ENCODE measurements around the gene AGAP1. TPM values are rescaled to one million over a fixed set of nuclear protein-coding genes. Genes with fewer than 3 reads are reported as not detected.

The AGAP1 gene
- total RNA-seq, 2 experiments from 2014 or later = 1.8 to 2.0 TPM

GRCh38 chr2:235584638-235585007, 90.8 kb downstream of the AGAP1 start:
- ChIA-PET CTCF (interaction anchor here (1.0 kb wide), 1 partner anchor 11 kb away, joined by 4 read pairs; no protein-coding TSS in a partner anchor), POLR2A (no interaction called here)
- no peaks in the 10 kb centered on the region for H3K9me3 Mint-ChIP-seq
- no peaks in the 10 kb centered on the region for H3K4me1 Mint-ChIP-seq (ENCODE audit: low read depth)
- no peak for DNase-seq
- peaks cover 2% of the 10 kb centered on the region for H3K27me3 Mint-ChIP-seq
- H3K27ac Mint-ChIP-seq = no peak overlapping the region
- H3K36me3 Mint-ChIP-seq = no peaks in the 10 kb centered on the region
- no peak overlapping the region for H3K4me3 Mint-ChIP-seq
- intact Hi-C loops (cut with micrococcal nuclease) = no loop called here

DNA sequence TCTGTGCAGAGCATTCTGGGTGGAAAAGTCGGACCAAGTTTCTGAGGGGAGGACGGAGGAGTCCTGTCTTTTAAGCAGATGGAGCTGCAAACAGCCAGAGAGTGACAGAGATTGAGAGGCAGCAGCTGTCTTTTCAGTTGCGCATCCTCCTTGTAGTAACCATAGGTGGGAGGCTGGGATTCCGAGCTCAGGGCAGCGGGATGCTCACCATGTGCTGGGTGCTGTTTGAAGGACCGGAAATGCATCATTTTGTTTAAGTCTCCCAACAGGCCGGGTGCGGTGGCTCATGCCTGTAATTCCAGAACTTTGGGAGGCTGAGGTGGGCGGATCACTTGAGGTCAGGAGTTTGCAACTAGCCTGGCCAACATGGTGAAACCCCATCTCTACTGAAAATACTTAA, 93.4 kb downstream of the AGAP1 start:
- POLR2A ChIA-PET = no interaction called here
- no peaks in the 10 kb centered on the region for H3K9me3 Mint-ChIP-seq
- intact Hi-C loops (cut with micrococcal nuclease) = no loop called here
- no peak overlapping the region for H3K27ac Mint-ChIP-seq
- CTCF ChIA-PET = no interaction called here
- H3K4me1 Mint-ChIP-seq (ENCODE audit: low read depth) = no peaks in the 10 kb centered on the region
- no peaks in the 10 kb centered on the region for H3K36me3 Mint-ChIP-seq
- H3K27me3 Mint-ChIP-seq = no peaks in the 10 kb centered on the region
- DNase-seq = no peak
- no peak overlapping the region for H3K4me3 Mint-ChIP-seq

DNA sequence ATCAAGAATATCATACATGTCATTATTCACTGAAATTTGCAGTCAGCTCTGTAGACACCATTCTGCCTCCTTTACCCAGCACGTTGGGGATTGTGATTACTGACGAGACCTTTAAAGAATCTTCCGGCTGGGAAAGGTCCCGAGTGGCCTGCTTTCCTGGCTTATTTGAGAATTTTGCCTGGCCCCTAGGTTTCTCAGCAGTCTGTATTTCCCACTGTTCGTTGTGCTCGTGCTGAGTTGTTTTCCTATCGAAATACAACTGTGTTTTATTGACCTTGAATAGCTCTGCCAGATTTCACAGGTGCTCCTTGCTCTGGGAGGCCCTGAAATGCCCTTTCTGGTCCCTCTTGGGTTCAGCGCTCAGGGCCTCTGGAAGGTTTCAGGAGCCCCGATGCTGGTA, 94.9 kb downstream of the AGAP1 start:
- Mint-ChIP-seq H3K36me3 (no peaks in the 10 kb centered on the region), H3K4me3 (no peak overlapping the region), H3K9me3 (no peaks in the 10 kb centered on the region), H3K27ac (no peak overlapping the region), H3K4me1 (ENCODE audit: low read depth) (no peaks in the 10 kb centered on the region), H3K27me3 (peaks cover 4% of the 10 kb centered on the region)
- intact Hi-C loops (cut with micrococcal nuclease) = no loop called here
- ChIA-PET CTCF (interaction anchor here (0.6 kb wide), 1 partner anchor 264 kb away, joined by 3 read pairs; no protein-coding TSS in a partner anchor), POLR2A (no interaction called here)
- no peak for DNase-seq

DNA sequence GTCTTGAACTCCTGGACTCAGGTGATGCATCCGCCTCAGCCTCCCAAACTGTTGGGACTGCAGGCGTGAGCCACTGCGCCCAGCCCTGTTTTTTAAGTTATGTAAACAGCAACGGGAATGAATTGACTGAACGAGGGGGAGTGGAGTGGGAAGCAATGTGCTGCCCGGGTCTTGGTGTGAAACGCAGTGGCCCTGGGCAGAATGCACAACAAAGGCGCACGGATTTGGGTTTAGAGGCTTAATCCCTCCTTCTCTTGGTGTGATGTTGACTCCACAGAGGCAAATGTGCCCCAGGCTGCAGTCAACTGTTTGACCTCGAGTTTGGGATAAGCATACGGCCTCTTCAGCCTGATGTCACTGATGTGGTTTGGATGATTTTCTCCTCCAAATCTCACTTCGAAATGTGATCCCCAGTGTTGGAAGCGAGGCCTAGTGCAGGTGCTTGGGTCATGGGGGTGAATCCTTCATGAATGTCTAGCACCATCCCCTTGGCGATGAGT, 97.4 kb downstream of the AGAP1 start:
- H3K4me1 Mint-ChIP-seq (ENCODE audit: low read depth) = no peaks in the 10 kb centered on the region
- H3K36me3 Mint-ChIP-seq = no peaks in the 10 kb centered on the region
- no peak overlapping the region for H3K4me3 Mint-ChIP-seq
- intact Hi-C loops (cut with micrococcal nuclease) = loop anchor here (10.0 kb wide), 1 partner anchor 86 kb away; no protein-coding TSS in a partner anchor
- CTCF ChIA-PET = interaction anchor here (3.2 kb wide), 1 partner anchor 154 kb away, joined by 19 read pairs; no protein-coding TSS in a partner anchor
- DNase-seq = no peak
- H3K27ac Mint-ChIP-seq = no peak overlapping the region
- POLR2A ChIA-PET = no interaction called here
- H3K9me3 Mint-ChIP-seq = no peaks in the 10 kb centered on the region
- peaks cover 4% of the 10 kb centered on the region for H3K27me3 Mint-ChIP-seq

DNA sequence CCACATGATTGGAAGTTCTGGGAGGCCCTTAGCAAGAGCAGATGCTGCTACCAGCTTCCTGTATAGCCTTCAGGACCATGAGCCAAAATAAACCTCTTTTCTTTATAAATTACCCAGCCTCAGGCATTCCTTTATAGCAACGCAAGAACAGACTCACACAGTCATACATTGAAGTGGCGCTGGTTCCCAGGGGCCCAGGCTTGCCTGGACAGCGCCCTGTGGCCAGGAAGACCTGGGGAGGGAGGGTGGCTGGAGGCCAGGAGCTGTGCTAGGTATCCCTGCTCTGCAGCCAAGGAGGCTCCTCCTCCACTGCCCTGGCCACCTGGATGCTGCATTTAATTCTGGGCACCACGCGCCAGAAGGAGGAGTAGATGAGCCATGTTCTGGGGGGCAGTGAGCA, 98.1 kb downstream of the AGAP1 start:
- Mint-ChIP-seq H3K4me3 (no peak overlapping the region), H3K27me3 (peaks cover 4% of the 10 kb centered on the region), H3K9me3 (no peaks in the 10 kb centered on the region), H3K27ac (no peak overlapping the region), H3K4me1 (ENCODE audit: low read depth) (no peaks in the 10 kb centered on the region), H3K36me3 (no peaks in the 10 kb centered on the region)
- ChIA-PET CTCF (interaction anchor here (1.3 to 3.2 kb wide), 4 partner anchors 24 to 458 kb away, joined by 3 to 26 read pairs (median 12); no protein-coding TSS in a partner anchor), POLR2A (no interaction called here)
- intact Hi-C loops (cut with micrococcal nuclease) = loop anchor here (10.0 kb wide), 1 partner anchor 87 kb away; no protein-coding TSS in a partner anchor
- DNase-seq = no peak

DNA sequence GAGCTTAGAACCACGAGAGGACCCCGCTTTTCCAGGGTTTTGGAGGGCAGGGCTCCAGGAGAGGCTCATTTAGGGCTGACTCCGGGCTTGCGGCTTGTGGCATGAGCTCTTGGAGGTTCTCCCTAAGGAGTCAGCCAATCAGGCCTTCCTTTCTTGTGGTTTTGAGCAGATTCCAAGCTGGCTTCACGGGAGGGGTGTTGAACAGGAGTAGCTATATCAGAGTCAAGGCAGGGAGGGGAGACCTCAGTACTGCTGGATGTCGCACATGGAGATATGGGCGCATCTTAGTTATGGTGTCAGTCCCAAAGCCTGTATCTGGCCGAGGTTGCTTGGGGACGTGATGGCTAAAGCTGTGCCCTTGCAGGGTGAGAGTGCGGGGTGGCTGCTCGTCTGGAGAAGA, 98.6 kb downstream of the AGAP1 start:
- Mint-ChIP-seq H3K4me1 (ENCODE audit: low read depth) (no peaks in the 10 kb centered on the region), H3K36me3 (no peaks in the 10 kb centered on the region), H3K4me3 (no peak overlapping the region), H3K9me3 (no peaks in the 10 kb centered on the region), H3K27ac (no peak overlapping the region), H3K27me3 (peaks cover 4% of the 10 kb centered on the region)
- POLR2A ChIA-PET = no interaction called here
- DNase-seq = no peak
- CTCF ChIA-PET = interaction anchor here (1.2 to 3.2 kb wide), 6 partner anchors 23 to 463 kb away, joined by 3 to 26 read pairs (median 4); no protein-coding TSS in a partner anchor
- intact Hi-C loops (cut with micrococcal nuclease) = loop anchor here (10.0 kb wide), 1 partner anchor 88 kb away; no protein-coding TSS in a partner anchor

- H3K9me3 Mint-ChIP-seq = no peaks in the 10 kb centered on the region
- H3K4me1 Mint-ChIP-seq (ENCODE audit: low read depth) = no peaks in the 10 kb centered on the region
- H3K4me3 Mint-ChIP-seq = no peak overlapping the region
- H3K27me3 Mint-ChIP-seq = peaks cover 4% of the 10 kb centered on the region
- H3K27ac Mint-ChIP-seq = no peak overlapping the region
- ChIA-PET CTCF (interaction anchor here (1.0 to 3.2 kb wide), 8 partner anchors 23 to 463 kb away, joined by 3 to 26 read pairs (median 4); no protein-coding TSS in a partner anchor), POLR2A (no interaction called here)
- intact Hi-C loops (cut with micrococcal nuclease) = loop anchor here (10.0 kb wide), 1 partner anchor 88 kb away; no protein-coding TSS in a partner anchor
- DNase-seq = no peak
- H3K36me3 Mint-ChIP-seq = no peaks in the 10 kb centered on the region
Measured at GRCh38 chr2:235592836-235593235, 99.0 kb downstream of the AGAP1 start.

DNA sequence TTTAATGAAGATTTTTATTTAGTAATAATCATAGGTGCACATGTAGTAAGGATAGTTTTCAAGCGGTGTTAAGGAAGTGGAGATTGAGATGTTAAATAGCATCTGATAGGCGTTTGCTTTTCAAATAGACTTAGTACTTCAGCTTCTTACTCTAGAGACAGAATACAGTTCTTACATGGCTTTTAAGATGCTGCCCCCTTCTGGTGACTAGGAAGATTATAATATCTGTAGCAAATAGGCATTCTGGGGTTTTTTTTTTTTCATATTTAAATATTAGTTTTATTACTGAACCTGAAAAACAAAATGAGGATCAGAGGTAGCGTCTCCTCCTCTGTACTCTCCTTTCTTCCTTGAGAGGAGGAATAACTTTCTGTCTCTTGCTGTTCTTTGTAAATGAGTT, 100.2 kb downstream of the AGAP1 start:
- intact Hi-C loops (cut with micrococcal nuclease) = loop anchor here (10.0 kb wide), 1 partner anchor 89 kb away; no protein-coding TSS in a partner anchor
- H3K27me3 Mint-ChIP-seq = peaks cover 4% of the 10 kb centered on the region
- CTCF ChIA-PET = interaction anchor here (0.7 to 3.2 kb wide), 8 partner anchors 12 to 477 kb away, joined by 3 to 26 read pairs (median 6); no protein-coding TSS in a partner anchor
- no peaks in the 10 kb centered on the region for H3K9me3 Mint-ChIP-seq
- POLR2A ChIA-PET = no interaction called here
- H3K4me1 Mint-ChIP-seq (ENCODE audit: low read depth) = no peaks in the 10 kb centered on the region
- H3K4me3 Mint-ChIP-seq = no peak overlapping the region
- no peaks in the 10 kb centered on the region for H3K36me3 Mint-ChIP-seq
- no peak for DNase-seq
- H3K27ac Mint-ChIP-seq = no peak overlapping the region

GRCh38 chr2:235594964-235595363, 101.1 kb downstream of the AGAP1 start:
- peaks cover 4% of the 10 kb centered on the region for H3K27me3 Mint-ChIP-seq
- H3K9me3 Mint-ChIP-seq = no peaks in the 10 kb centered on the region
- no peaks in the 10 kb centered on the region for H3K36me3 Mint-ChIP-seq
- no peak for DNase-seq
- H3K4me1 Mint-ChIP-seq (ENCODE audit: low read depth) = no peaks in the 10 kb centered on the region
- H3K27ac Mint-ChIP-seq = no peak overlapping the region
- ChIA-PET CTCF (interaction anchor here (1.0 to 2.9 kb wide), 5 partner anchors 10 to 151 kb away, joined by 3 to 41 read pairs (median 4); no protein-coding TSS in a partner anchor), POLR2A (no interaction called here)
- intact Hi-C loops (cut with micrococcal nuclease) = loop anchor here (1.0 to 10.0 kb wide), 2 partner anchors 90 to 151 kb away; no protein-coding TSS in a partner anchor
- H3K4me3 Mint-ChIP-seq = no peak overlapping the region

- H3K27ac Mint-ChIP-seq = no peak overlapping the region
- no peak overlapping the region for H3K4me3 Mint-ChIP-seq
- peaks cover 6% of the 10 kb centered on the region for H3K27me3 Mint-ChIP-seq
- H3K9me3 Mint-ChIP-seq = no peaks in the 10 kb centered on the region
- ChIA-PET CTCF (interaction anchor here (1.0 to 2.9 kb wide), 6 partner anchors 11 to 186 kb away, joined by 3 to 41 read pairs (median 4); no protein-coding TSS in a partner anchor), POLR2A (no interaction called here)
- intact Hi-C loops (cut with micrococcal nuclease) = loop anchor here (1.0 to 10.0 kb wide), 2 partner anchors 91 to 151 kb away; no protein-coding TSS in a partner anchor
- no peaks in the 10 kb centered on the region for H3K36me3 Mint-ChIP-seq
- H3K4me1 Mint-ChIP-seq (ENCODE audit: low read depth) = no peaks in the 10 kb centered on the region
- DNase-seq = peak; percentile 60
Measured at GRCh38 chr2:235595422-235596010, 101.7 kb downstream of the AGAP1 start.

GRCh38 chr2:235596272-235596671, 102.4 kb downstream of the AGAP1 start:
- H3K4me1 Mint-ChIP-seq (ENCODE audit: low read depth) = no peaks in the 10 kb centered on the region
- no peak for DNase-seq
- H3K36me3 Mint-ChIP-seq = no peaks in the 10 kb centered on the region
- no peaks in the 10 kb centered on the region for H3K9me3 Mint-ChIP-seq
- no peak overlapping the region for H3K4me3 Mint-ChIP-seq
- H3K27me3 Mint-ChIP-seq = peaks cover 6% of the 10 kb centered on the region
- ChIA-PET CTCF (interaction anchor here (1.1 to 2.9 kb wide), 3 partner anchors 145 to 185 kb away, joined by 3 to 41 read pairs (median 3); no protein-coding TSS in a partner anchor), POLR2A (no interaction called here)
- H3K27ac Mint-ChIP-seq = no peak overlapping the region
- intact Hi-C loops (cut with micrococcal nuclease) = loop anchor here (10.0 kb wide), 1 partner anchor 91 kb away; no protein-coding TSS in a partner anchor

GRCh38 chr2:235597081-235597615, 103.3 kb downstream of the AGAP1 start:
- POLR2A ChIA-PET = no interaction called here
- Mint-ChIP-seq H3K36me3 (no peaks in the 10 kb centered on the region), H3K4me3 (no peak overlapping the region), H3K4me1 (ENCODE audit: low read depth) (no peaks in the 10 kb centered on the region), H3K27me3 (peaks cover 6% of the 10 kb centered on the region), H3K27ac (no peak overlapping the region), H3K9me3 (no peaks in the 10 kb centered on the region)
- intact Hi-C loops (cut with micrococcal nuclease) = loop anchor here (10.0 kb wide), 1 partner anchor 92 kb away; no protein-coding TSS in a partner anchor
- CTCF ChIA-PET = interaction anchor here (0.8 to 2.9 kb wide), 2 partner anchors 139 to 149 kb away, joined by 3 to 41 read pairs; no protein-coding TSS in a partner anchor
- DNase-seq = no peak
